ENCODE measurements around the gene GJD2. TPM values are rescaled to one million over a fixed set of nuclear protein-coding genes. Genes with fewer than 3 reads are reported as not detected.

GJD2 gene
- total and polyA plus RNA-seq, 4 donors: not detected

- TF ChIP-seq NR2F2 (IDR thresholded peaks at IDR 0.05) (no peak), FOXA1 (IDR thresholded peaks at IDR 0.05) (no peak), HNF4G (IDR thresholded peaks at IDR 0.05) (no peak), MAX (IDR thresholded peaks at IDR 0.05) (no peak), TAF1 (conservative IDR thresholded peaks at IDR 0.05) (no peak)
- TF ChIP-seq, protein P1, sequence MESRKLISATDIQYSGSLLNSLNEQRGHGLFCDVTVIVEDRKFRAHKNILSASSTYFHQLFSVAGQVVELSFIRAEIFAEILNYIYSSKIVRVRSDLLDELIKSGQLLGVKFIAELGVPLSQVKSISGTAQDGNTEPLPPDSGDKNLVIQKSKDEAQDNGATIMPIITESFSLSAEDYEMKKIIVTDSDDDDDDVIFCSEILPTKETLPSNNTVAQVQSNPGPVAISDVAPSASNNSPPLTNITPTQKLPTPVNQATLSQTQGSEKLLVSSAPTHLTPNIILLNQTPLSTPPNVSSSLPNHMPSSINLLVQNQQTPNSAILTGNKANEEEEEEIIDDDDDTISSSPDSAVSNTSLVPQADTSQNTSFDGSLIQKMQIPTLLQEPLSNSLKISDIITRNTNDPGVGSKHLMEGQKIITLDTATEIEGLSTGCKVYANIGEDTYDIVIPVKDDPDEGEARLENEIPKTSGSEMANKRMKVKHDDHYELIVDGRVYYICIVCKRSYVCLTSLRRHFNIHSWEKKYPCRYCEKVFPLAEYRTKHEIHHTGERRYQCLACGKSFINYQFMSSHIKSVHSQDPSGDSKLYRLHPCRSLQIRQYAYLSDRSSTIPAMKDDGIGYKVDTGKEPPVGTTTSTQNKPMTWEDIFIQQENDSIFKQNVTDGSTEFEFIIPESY (IDR thresholded peaks at IDR 0.05): no peak
- WGBS: 53% methylated on average over 2 of the region's 2 CpGs
- H3K4me3 ChIP-seq (ENCODE audit: low read depth in 1 of 3, low read length in 3 of 3): no peak overlapping the region
These were observed 53.3 kb downstream of the GJD2 start for GRCh38 chr15:34701536-34701935.

More at GRCh38 chr15:34701536-34701935, 53.3 kb downstream of the GJD2 start:
- Histone ChIP-seq H3K36me3 (ENCODE audit: control insufficient read depth in 4 of 4, insufficient read depth in 3 of 4, low read depth in 1 of 4, low read length in 3 of 4) (no peaks in the 10 kb centered on the region), H3K9ac (ENCODE audit: low read depth in 1 of 2, low read length in 2 of 2) (no peak overlapping the region), H3K27ac (ENCODE audit: low read depth in 1 of 2, low read length in 2 of 2) (no peak overlapping the region), H3K4me1 (ENCODE audit: control insufficient read depth in 4 of 4, insufficient read depth in 4 of 4, low read length in 3 of 4) (no peaks in the 10 kb centered on the region), H3K9me3 (ENCODE audit: control insufficient read depth in 4 of 4, low read length in 3 of 4) (no peaks in the 10 kb centered on the region), H3K27me3 (ENCODE audit: control insufficient read depth in 4 of 4, insufficient read depth in 4 of 4, low read length in 3 of 4) (peaks cover 0 to 4% (median 2%) of the 10 kb centered on the region in 4 donors)
- no peak for DNase-seq (ENCODE audit: low spot score)

Other genes with a start within 250 kb of the GJD2 start
- gene GOLGA8B, start 171.3 kb downstream of the GJD2 start, total RNA-seq: 10 to 100 TPM in 1 of 2 donors, 1 to 10 TPM in 1; 9.4 to 71.0 TPM
- gene GOLGA8B, start 171.3 kb downstream of the GJD2 start, polyA plus RNA-seq: 10 to 100 TPM in 1 of 2 donors, 1 to 10 TPM in 1; 8.4 to 36.3 TPM
- gene ACTC1, start 40.6 kb upstream of the GJD2 start, total RNA-seq: under 1 TPM in 1 of 2 donors, not detected in 1; 0.08 TPM
- gene ACTC1, start 40.6 kb upstream of the GJD2 start, polyA plus RNA-seq: under 1 TPM in 1 of 2 donors, not detected in 1; 0.89 TPM
- 10 to 100 TPM; 11.6 to 14.3 TPM for gene AQR, start 214.7 kb upstream of the GJD2 start, total RNA-seq
- 1 to 10 TPM; 3.4 to 5.8 TPM for gene AQR, start 214.7 kb upstream of the GJD2 start, polyA plus RNA-seq
- 10 to 100 TPM; 23.9 to 33.1 TPM for gene ZNF770, start 233.3 kb upstream of the GJD2 start, total RNA-seq
- gene ZNF770, start 233.3 kb upstream of the GJD2 start, polyA plus RNA-seq: 10 to 100 TPM in 1 of 2 donors, 1 to 10 TPM in 1; 9.3 to 74.4 TPM